ENCODE results near the gene GDPD3. TPM values are rescaled to one million over a fixed set of nuclear protein-coding genes. Genes with fewer than 3 reads are reported as not detected.

Gene GDPD3
- total and polyA plus RNA-seq, 9 of the 15 experiments (the other 6 are each of a cell fraction or from before 2014, with no cell fraction given), result 0.47 to 3.9 (median 1.1) TPM

DNA sequence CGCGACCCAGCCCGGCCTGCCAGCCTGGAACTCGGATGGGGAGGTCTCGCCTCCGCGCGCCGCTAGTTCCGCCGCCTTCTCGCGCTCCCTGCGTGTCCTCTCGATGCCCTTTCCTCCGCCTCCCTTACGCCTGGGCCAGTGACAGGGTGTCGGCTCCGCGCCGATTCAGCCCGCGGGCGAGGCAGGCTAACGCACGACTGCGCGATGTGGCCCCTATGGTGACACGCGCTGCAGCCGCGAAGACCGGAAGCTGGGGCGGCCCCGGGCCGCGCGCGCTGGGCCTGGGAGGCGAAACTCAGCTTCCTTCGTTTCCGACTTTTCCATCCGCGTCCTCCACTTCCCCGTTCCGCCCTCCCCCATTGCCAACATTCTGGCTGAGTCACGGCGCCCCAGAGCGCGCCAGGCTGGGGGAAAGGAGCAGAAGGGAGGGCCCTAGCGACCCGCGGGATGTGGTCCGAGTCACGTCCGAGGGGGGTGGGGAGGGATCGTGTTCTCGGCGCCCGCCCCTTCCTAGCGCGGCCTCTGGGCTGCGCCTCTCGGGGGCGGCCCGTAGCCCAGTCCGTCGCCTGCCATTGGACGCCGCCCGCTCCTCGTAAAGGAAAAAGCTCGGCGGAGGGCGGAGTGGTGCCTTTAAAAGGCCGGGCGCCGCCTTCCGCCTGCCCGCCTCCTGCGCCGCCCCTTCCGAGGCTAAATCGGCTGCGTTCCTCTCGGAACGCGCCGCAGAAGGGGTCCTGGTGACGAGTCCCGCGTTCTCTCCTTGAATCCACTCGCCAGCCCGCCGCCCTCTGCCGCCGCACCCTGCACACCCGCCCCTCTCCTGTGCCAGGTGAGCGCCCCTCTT, 48.0 kb downstream of the GDPD3 start, which contains the start of gene ALDOA (continued):
- TF ChIP-seq, protein P1, sequence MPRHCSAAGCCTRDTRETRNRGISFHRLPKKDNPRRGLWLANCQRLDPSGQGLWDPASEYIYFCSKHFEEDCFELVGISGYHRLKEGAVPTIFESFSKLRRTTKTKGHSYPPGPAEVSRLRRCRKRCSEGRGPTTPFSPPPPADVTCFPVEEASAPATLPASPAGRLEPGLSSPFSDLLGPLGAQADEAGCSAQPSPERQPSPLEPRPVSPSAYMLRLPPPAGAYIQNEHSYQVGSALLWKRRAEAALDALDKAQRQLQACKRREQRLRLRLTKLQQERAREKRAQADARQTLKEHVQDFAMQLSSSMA (CRISPR knock-in tag; IDR thresholded peaks at IDR 0.05), result no peak; the same call in 1 of the 2 replicates
- TF ChIP-seq, protein P2, sequence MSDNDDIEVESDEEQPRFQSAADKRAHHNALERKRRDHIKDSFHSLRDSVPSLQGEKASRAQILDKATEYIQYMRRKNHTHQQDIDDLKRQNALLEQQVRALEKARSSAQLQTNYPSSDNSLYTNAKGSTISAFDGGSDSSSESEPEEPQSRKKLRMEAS (CRISPR knock-in tag; IDR thresholded peaks at IDR 0.05), result peak; percentile 89
- TF ChIP-seq ZNF324 (CRISPR knock-in tag; IDR thresholded peaks at IDR 0.05) (no peak), ZNF584 (CRISPR knock-in tag; IDR thresholded peaks at IDR 0.05; ENCODE audit: low read depth) (no peak; the same call in 1 of the 2 replicates), ZNF124 (CRISPR knock-in tag; IDR thresholded peaks at IDR 0.05) (no peak), FUS (optimal IDR thresholded peaks at IDR 0.05; ENCODE audit: low read depth, low read length) (peak; percentile 81), ZNF436 (CRISPR knock-in tag; IDR thresholded peaks at IDR 0.05) (no peak), FOXA1 (IDR thresholded peaks at IDR 0.05; ENCODE audit: borderline replicate concordance) (no peak), SREBF1 (IDR thresholded peaks at IDR 0.05; ENCODE audit: borderline replicate concordance, low read depth, low read length) (no peak), RBM25 (IDR thresholded peaks at IDR 0.05; ENCODE audit: low read depth, low read length, severe bottlenecking) (peak; percentile 47), HSF4 (CRISPR knock-in tag; IDR thresholded peaks at IDR 0.05; ENCODE audit: borderline replicate concordance) (no peak), ATF7 (IDR thresholded peaks at IDR 0.05) (peak; percentile 86), ZNF24 (IDR thresholded peaks at IDR 0.05) (peak; percentile 73; the same call in 1 of the 2 replicates), ERF (CRISPR knock-in tag; IDR thresholded peaks at IDR 0.05) (peak; percentile 97), JUN (IDR thresholded peaks at IDR 0.05; ENCODE audit: borderline replicate concordance, low read depth, low read length) (peak; percentile 69), JUN (CRISPR knock-in tag; IDR thresholded peaks at IDR 0.05; ENCODE audit: borderline replicate concordance) (peak; percentile 95), MCM2 (IDR thresholded peaks at IDR 0.05; ENCODE audit: low read depth) (no peak)
- TF ChIP-seq, protein P3, sequence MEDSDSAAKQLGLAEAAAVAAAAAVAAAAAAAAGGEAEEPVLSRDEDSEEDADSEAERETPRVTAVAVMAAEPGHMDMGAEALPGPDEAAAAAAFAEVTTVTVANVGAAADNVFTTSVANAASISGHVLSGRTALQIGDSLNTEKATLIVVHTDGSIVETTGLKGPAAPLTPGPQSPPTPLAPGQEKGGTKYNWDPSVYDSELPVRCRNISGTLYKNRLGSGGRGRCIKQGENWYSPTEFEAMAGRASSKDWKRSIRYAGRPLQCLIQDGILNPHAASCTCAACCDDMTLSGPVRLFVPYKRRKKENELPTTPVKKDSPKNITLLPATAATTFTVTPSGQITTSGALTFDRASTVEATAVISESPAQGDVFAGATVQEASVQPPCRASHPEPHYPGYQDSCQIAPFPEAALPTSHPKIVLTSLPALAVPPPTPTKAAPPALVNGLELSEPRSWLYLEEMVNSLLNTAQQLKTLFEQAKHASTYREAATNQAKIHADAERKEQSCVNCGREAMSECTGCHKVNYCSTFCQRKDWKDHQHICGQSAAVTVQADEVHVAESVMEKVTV (CRISPR knock-in tag; IDR thresholded peaks at IDR 0.05), result no peak
- TF ChIP-seq, protein P4, sequence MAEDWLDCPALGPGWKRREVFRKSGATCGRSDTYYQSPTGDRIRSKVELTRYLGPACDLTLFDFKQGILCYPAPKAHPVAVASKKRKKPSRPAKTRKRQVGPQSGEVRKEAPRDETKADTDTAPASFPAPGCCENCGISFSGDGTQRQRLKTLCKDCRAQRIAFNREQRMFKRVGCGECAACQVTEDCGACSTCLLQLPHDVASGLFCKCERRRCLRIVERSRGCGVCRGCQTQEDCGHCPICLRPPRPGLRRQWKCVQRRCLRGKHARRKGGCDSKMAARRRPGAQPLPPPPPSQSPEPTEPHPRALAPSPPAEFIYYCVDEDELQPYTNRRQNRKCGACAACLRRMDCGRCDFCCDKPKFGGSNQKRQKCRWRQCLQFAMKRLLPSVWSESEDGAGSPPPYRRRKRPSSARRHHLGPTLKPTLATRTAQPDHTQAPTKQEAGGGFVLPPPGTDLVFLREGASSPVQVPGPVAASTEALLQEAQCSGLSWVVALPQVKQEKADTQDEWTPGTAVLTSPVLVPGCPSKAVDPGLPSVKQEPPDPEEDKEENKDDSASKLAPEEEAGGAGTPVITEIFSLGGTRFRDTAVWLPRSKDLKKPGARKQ (CRISPR knock-in tag; IDR thresholded peaks at IDR 0.05), result no peak
- TF ChIP-seq, protein P5, sequence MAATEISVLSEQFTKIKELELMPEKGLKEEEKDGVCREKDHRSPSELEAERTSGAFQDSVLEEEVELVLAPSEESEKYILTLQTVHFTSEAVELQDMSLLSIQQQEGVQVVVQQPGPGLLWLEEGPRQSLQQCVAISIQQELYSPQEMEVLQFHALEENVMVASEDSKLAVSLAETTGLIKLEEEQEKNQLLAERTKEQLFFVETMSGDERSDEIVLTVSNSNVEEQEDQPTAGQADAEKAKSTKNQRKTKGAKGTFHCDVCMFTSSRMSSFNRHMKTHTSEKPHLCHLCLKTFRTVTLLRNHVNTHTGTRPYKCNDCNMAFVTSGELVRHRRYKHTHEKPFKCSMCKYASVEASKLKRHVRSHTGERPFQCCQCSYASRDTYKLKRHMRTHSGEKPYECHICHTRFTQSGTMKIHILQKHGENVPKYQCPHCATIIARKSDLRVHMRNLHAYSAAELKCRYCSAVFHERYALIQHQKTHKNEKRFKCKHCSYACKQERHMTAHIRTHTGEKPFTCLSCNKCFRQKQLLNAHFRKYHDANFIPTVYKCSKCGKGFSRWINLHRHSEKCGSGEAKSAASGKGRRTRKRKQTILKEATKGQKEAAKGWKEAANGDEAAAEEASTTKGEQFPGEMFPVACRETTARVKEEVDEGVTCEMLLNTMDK (IDR thresholded peaks at IDR 0.05; ENCODE audit: borderline replicate concordance, insufficient read depth, low read depth, low read length, poor library complexity, severe bottlenecking), result no peak

Measured in K562 (cell line).